SK-N-SH treated with all-trans-retinoic acid at 6 μM for 48 hours (cell line): ENCODE data around the gene TBC1D16.
A peak's percentile ranks its signal among the peaks of the same experiment; 100 is the strongest.

Source experiments
- ATAC-seq: fragments of 200-7000 bp; cut with Tn5 transposase; 3 replicates; pipeline ENCODE4 v1.9.1; 2020; ENCODE audit warnings: mild to moderate bottlenecking, moderate library complexity
- CSDC2 ChIP-seq: fragments of 250-450 bp; sonication (Bioruptor Pico); IDR thresholded peaks from 2 replicates; pipeline ENCODE4 v1.5.0; 2020; ENCODE audit warnings: mild to moderate bottlenecking, moderate library complexity
- GLIS3 ChIP-seq: fragments of 250-450 bp; sonication (Bioruptor Pico); IDR thresholded peaks from 2 replicates; pipeline ENCODE4 v1.5.0; 2020; ENCODE audit warnings: mild to moderate bottlenecking, moderate library complexity
- ISL1 ChIP-seq: fragments of 250-450 bp; sonication (Bioruptor Pico); IDR thresholded peaks from 2 replicates; pipeline ENCODE4 v2.1.2; 2022; ENCODE audit warnings: mild to moderate bottlenecking, moderate library complexity
- OSR1 ChIP-seq: fragments of 250-450 bp; sonication (Bioruptor Pico); IDR thresholded peaks from 2 replicates; pipeline ENCODE4 v1.8.0; 2022; ENCODE audit warnings: moderate library complexity, mild to moderate bottlenecking, inconsistent platforms
- SNAI2 ChIP-seq: fragments of 250-450 bp; sonication (Bioruptor Pico); IDR thresholded peaks from 2 replicates; pipeline ENCODE4 v1.5.0; 2020; ENCODE audit warnings: mild to moderate bottlenecking, moderate library complexity
- TOX ChIP-seq: fragments of 250-450 bp; sonication (Bioruptor Pico); IDR thresholded peaks from 2 replicates; pipeline ENCODE4 v1.8.0; 2021; ENCODE audit warnings: mild to moderate bottlenecking, moderate library complexity, borderline replicate concordance
- ZC3H10 ChIP-seq: fragments of 250-450 bp; sonication (Bioruptor Pico); IDR thresholded peaks from 2 replicates; pipeline ENCODE4 v1.5.1; 2021; ENCODE audit warnings: mild to moderate bottlenecking, moderate library complexity
- ZFP3 ChIP-seq: fragments of 250-450 bp; sonication (Bioruptor Pico); IDR thresholded peaks from 2 replicates; pipeline ENCODE4 v1.5.0; 2020; ENCODE audit warnings: mild to moderate bottlenecking, moderate library complexity
- ZNF8 ChIP-seq: fragments of 450-650 bp; formaldehyde crosslinking; IDR thresholded peaks from 2 replicates; pipeline ENCODE4 v1.5.0; 2020; ENCODE audit warnings: mild to moderate bottlenecking, moderate library complexity
- TF ChIP-seq, protein P1 (sequence below): fragments of 250-450 bp; sonication (Bioruptor Pico); IDR thresholded peaks from 2 replicates; pipeline ENCODE4 v1.5.0; 2020; ENCODE audit warnings: mild to moderate bottlenecking, moderate library complexity
- TF ChIP-seq, protein P2 (sequence below): fragments of 250-450 bp; sonication (Bioruptor Pico); IDR thresholded peaks from 2 replicates; pipeline ENCODE4 v1.5.1; 2021; ENCODE audit warnings: mild to moderate bottlenecking, moderate library complexity
- TF ChIP-seq, protein P3 (sequence below): fragments of 250-450 bp; sonication (Bioruptor Pico); IDR thresholded peaks from 2 replicates; pipeline ENCODE4 v1.8.0; 2020; ENCODE audit warnings: mild to moderate bottlenecking, moderate library complexity, borderline replicate concordance

TBC1D16 gene

GRCh38 chr17:79975498-79976134 is 60.1 kb downstream of the TBC1D16 start (continued):
- TF ChIP-seq ZNF8 (CRISPR knock-in tag) (no peak), GLIS3 (CRISPR knock-in tag) (no peak)
- TF ChIP-seq, protein P1, sequence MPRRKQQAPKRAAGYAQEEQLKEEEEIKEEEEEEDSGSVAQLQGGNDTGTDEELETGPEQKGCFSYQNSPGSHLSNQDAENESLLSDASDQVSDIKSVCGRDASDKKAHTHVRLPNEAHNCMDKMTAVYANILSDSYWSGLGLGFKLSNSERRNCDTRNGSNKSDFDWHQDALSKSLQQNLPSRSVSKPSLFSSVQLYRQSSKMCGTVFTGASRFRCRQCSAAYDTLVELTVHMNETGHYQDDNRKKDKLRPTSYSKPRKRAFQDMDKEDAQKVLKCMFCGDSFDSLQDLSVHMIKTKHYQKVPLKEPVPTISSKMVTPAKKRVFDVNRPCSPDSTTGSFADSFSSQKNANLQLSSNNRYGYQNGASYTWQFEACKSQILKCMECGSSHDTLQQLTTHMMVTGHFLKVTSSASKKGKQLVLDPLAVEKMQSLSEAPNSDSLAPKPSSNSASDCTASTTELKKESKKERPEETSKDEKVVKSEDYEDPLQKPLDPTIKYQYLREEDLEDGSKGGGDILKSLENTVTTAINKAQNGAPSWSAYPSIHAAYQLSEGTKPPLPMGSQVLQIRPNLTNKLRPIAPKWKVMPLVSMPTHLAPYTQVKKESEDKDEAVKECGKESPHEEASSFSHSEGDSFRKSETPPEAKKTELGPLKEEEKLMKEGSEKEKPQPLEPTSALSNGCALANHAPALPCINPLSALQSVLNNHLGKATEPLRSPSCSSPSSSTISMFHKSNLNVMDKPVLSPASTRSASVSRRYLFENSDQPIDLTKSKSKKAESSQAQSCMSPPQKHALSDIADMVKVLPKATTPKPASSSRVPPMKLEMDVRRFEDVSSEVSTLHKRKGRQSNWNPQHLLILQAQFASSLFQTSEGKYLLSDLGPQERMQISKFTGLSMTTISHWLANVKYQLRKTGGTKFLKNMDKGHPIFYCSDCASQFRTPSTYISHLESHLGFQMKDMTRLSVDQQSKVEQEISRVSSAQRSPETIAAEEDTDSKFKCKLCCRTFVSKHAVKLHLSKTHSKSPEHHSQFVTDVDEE = no peak
- TF ChIP-seq, protein P2, sequence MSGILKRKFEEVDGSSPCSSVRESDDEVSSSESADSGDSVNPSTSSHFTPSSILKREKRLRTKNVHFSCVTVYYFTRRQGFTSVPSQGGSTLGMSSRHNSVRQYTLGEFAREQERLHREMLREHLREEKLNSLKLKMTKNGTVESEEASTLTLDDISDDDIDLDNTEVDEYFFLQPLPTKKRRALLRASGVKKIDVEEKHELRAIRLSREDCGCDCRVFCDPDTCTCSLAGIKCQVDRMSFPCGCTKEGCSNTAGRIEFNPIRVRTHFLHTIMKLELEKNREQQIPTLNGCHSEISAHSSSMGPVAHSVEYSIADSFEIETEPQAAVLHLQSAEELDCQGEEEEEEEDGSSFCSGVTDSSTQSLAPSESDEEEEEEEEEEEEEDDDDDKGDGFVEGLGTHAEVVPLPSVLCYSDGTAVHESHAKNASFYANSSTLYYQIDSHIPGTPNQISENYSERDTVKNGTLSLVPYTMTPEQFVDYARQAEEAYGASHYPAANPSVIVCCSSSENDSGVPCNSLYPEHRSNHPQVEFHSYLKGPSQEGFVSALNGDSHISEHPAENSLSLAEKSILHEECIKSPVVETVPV (CRISPR knock-in tag) = no peak

DNA sequence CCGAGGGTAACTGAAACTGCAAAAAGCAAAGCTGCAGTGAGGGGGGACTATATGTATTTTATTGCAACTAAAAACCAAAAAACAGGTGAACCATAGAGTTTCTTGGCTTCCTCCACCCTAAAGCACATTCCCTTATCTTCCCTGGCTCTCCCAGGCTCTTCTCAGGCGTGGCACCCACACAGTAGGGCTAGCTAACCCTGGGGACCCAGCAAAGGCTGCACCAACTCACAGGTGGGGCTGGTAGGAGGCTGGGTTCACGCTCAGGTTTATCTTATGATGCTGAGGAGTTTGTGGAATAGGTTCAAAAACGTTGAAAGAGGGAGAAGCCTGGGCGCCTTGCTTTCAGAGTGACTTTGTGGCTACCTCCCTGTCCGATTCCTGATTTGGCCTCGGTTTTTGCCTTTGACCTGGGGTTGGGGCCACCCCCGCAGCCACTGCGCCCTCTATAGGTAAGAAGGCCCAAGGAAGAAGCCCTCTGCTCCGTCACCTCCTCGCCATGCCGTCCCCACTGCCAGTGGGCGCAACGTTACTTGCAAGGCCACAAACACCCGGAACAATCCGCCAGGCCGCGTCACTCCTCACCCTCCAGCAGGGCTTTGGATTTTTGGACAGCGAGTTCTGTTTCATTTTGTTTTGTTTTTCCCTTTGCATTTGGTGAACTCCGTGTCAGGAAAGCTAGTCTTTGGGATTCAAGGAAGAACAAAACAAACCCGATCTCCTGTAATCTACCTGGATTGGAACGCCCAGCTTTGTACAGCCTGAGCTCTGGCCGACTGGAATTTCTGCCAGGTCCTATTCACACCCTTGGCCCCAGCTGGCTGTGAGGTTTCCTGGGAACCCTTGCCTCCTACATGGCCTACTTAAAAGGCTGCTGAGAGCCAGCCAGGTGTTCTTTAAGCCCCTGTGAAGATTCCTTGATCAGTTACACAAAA is 60.8 kb downstream of the TBC1D16 start:
- no peak for ATAC-seq
- TF ChIP-seq CSDC2 (CRISPR knock-in tag) = no peak
- no peak for TF ChIP-seq ZFP3
- no peak for TF ChIP-seq OSR1 (CRISPR knock-in tag)
- no peak for TF ChIP-seq ISL1 (CRISPR knock-in tag)

DNA sequence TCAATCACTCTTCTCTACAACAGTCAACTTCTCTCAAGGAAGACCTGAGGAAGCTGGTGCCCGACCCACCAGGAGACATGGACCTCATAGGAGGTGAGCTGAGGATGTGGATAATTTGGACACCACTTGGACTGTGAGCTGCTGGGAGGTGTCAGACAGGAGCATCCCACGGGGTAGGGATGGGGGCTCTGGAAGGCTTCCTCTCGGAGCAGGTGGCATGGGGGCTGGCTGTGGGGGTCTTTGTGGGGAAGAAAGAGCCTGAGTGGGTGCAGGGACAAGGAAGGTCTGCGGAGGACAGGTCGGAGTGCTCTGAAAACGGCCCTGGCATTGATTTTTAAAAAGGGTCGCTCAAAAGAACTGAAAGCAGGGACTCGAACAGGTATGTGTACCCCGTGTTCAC is 64.0 kb downstream of the TBC1D16 start:
- no peak for ATAC-seq
- TF ChIP-seq ZNF8 (CRISPR knock-in tag) = no peak
- TF ChIP-seq SNAI2 = no peak
- no peak for TF ChIP-seq ZC3H10 (CRISPR knock-in tag)
- no peak for TF ChIP-seq ISL1 (CRISPR knock-in tag)
- TF ChIP-seq, protein P2 (CRISPR knock-in tag) = no peak
- no peak for TF ChIP-seq TOX (CRISPR knock-in tag)
- TF ChIP-seq, protein P3, sequence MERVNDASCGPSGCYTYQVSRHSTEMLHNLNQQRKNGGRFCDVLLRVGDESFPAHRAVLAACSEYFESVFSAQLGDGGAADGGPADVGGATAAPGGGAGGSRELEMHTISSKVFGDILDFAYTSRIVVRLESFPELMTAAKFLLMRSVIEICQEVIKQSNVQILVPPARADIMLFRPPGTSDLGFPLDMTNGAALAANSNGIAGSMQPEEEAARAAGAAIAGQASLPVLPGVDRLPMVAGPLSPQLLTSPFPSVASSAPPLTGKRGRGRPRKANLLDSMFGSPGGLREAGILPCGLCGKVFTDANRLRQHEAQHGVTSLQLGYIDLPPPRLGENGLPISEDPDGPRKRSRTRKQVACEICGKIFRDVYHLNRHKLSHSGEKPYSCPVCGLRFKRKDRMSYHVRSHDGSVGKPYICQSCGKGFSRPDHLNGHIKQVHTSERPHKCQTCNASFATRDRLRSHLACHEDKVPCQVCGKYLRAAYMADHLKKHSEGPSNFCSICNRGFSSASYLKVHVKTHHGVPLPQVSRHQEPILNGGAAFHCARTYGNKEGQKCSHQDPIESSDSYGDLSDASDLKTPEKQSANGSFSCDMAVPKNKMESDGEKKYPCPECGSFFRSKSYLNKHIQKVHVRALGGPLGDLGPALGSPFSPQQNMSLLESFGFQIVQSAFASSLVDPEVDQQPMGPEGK = no peak

- TF ChIP-seq, protein P1 = no peak
- TF ChIP-seq, protein P2 (CRISPR knock-in tag) = no peak
- TF ChIP-seq, protein P3 = no peak
- TF ChIP-seq, all 23 proteins: peak for 0
- peak; percentile 41; the same call in 2 of the 3 replicates for ATAC-seq
Observed at GRCh38 chr17:79970576-79971068, 65.0 kb downstream of the TBC1D16 start.
